Cortex of kidney (tissue), 1 donor: ENCODE measurements around the gene LECT2.

Experiments used
- DNase-seq: peaks from one replicate; lab custom pipeline; 2025; lab: John Stamatoyannopoulos, UW

The LECT2 gene

DNA sequence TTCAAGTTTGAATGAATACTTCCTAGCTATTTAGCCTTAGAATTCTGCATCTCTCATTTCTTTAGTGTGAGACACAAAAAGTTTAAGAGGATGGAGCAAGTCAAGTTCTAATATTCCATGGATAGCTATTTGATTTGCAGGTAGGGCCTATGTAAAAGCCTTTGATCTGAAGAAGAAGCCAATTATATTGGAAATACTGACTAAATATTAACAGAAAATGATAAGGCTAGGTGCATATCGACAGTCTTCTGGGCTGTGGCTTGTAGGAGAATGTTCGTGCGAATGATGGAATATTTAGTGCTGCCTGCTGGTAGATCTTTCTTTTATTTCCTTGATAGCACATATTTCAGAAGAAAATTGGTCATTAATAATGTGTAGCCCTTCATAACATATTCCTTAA lies at the start of gene LECT2:
LECT2 (minus strand) TSS at position 85 of the 400 bp plus-strand sequence. CDS start 150 bp downstream, outside the sequence.
- no peak for DNase-seq

DNA sequence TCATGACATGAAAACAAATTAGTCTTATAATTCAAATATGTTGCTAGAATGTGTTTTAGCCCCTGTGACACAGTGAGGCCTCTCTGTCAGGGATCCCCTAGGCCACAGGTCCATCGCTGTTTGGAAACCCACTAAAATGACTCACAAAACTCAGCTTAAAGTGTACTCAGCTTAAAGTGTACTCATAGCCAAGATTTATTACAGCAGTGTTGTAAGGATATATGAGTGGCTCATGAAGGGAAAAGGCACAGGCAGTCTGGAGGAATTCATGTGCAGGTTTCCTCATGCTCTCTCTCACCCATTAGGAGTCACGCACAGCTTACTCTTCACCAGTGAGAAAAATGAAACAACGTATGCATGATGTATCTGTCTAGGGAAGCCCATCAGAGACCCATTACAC lies 49.7 kb upstream of the LECT2 start:
- DNase-seq: no peak

DNA sequence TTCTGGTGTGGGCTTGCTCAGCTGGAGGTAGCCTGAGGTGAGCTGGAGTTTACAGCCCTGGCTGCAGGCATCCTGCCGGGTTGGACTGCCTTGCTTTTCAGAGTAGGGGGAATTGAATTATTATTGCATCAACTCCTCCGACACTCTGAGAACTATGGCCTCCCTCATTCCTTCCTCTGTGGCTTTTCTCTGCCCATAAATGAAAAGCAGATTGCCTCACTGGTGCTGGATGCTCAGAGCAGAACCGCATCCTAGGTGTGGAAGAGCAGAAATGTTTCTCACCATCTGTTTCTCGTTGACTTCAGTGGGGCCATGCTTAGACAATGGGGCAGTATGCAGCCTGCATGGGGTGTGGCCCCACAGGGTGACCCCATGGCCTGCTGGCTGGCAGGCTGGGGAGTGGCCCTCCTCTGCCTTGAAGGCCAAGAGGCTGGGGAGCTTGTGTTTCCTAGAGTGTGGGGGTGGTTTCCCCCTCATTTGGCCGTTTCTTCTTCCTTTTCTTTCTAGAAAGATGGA lies 46.7 kb upstream of the LECT2 start:
- DNase-seq: no peak

DNA sequence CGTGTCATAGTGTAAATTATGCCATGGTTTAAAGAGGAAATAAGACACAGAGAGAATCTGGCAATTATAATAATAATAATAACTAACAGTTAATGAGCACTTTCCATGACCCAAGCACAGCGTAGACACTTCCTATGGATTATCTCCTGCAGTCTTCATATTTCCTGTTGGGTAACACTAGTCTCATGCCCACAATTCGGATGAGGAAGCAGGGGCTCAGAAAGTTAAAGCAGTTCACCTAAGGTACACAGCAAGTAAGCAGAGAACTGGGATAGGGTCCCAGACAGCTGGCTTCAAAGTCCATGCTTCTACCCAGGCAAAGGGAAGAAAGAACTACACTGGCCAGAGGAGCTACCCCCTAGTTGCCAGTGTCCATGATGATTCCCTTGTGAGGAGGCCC lies 46.1 kb upstream of the LECT2 start:
- no peak for DNase-seq

DNA sequence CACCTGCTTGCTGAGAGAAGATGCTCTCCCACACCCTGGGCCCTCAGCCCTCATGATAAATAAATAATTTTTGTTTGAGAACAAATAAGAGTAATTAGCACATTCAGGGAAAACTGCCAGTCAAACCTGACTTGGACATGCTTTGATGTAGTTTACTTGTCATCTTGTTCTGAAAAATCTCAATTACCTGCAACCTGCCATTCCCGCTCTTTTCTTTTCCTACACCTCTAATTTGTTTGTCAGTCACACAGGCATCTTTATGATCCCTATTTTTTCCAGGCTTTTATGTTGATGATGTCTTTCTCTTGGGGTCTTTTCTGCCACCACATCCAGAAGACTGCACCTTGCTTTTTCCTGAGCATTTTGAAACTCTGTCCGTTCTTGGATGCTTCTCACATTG lies 45.4 kb upstream of the LECT2 start:
- DNase-seq: no peak

DNA sequence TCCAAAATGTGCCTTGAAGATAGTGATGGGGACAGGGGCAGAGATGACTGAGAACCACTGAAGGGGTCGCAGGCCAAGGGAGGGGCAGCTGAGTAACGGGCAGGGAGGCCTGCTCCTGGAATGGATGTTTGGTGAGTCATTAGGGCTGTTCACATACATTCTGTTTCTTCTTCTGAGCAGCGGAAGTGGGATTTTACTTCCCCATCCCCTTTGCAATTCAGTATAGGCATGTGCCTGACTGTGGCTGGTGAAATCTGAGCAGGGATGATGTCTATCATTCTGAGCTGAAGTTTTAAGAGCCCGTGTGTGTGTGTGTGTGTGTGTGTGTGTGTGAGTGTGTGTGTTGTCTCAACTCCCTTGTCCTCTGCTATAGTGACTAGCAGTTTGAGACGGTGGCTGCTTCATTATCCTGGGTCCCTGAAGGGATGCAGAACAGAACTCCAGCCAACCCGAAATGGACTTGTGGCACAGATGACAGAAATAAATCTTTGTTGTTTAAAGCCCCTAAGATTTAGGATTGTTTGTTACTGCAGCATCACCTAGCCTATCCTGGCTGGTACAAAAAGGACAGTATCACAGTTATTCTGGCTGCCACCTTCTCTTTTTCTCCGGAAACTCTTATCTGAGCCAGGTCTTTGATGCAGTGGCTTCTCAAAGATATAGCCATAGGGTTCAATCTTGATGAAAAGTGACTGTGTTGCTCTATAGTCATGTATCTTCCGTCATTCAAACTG lies 44.8 kb upstream of the LECT2 start:
- DNase-seq: no peak

DNA sequence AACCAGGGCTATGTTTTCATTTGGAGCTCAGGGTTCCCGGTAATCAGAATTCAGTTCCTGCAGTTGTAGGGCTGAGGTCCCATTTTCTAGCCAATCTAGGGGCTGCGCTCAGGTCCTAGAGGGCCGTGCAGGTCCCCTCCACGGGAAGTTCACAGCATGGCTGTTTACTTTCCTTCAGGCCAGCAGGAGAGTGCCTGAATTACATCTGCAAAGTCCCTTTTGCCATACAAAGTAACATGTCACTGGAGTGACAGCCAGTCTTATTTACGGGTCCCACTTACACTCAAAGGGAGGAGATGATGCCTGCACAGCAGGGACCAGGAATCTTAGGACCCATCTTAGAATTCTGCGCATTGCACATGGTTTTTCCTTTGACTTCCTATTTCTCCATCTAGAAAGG lies 44.1 kb upstream of the LECT2 start:
- DNase-seq: no peak

DNA sequence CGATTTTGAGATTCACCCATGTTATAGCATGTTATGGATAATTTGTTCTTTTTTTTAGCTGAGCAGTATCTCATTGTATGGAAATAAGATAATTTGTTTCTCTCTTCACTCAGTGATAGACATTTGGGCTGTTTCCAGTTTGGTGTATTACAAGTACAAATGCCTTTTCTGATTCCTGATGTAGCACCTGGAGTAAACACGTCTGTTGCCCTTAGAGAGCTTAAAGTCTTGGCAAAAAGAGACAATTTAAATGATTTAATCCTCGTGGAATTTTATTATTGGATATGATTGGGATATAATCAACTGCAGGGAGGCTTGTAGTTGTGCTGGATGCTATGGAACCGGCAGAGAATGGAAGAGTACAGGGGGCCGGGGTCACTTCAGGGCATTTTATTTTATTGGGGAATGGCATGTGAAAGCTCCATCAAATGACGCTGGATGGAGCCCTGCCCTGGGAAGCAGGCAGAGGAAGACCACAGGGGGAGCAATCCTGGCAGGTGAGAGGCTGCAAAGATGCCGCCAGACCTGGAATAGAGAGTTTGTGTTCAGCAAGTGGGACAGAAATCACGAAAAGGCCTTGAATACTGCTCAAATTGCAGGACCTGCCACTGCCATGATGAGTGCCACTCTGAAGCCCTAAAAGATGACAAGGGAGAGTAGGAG lies 43.0 kb upstream of the LECT2 start:
- no peak for DNase-seq

DNA sequence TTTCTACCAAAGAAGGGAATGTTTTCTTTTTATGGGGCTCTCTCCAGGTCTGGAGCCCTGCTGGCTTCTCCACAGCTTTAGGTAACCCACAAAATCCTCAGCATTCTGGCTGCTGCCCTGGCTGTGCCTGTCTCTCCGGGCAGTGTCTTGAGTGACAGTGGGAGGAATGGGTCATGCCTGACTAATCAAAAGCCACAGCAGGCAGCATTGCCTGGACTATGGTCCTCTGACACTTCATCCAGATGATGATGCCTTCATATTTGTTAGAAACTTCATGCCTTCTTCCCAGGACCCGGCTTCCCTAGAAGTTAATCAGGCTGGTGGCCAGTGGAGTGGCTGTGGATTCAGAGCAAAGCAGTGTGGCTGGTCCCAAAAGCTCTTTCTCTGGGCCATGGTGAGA lies 41.8 kb upstream of the LECT2 start:
- no peak for DNase-seq

DNA sequence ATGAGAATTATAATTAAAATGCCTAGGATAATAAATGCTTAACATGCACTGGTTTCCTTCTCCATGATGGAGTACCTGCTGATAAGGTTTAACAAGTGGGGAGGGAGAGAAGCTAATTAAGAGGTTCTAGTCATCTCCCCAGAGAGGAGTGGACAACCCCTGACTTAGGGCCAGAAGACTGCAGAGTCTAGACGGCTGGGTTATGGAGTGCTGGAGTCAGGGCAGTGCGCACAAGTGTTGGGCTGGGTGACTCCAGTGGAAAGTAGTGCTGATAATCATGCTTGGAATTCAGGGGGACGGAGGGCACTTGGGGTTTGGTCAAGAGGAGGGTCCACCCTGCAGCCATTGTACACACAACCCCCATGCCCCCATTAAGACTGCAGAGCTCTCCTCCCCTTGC lies 41.2 kb upstream of the LECT2 start:
- DNase-seq: no peak

DNA sequence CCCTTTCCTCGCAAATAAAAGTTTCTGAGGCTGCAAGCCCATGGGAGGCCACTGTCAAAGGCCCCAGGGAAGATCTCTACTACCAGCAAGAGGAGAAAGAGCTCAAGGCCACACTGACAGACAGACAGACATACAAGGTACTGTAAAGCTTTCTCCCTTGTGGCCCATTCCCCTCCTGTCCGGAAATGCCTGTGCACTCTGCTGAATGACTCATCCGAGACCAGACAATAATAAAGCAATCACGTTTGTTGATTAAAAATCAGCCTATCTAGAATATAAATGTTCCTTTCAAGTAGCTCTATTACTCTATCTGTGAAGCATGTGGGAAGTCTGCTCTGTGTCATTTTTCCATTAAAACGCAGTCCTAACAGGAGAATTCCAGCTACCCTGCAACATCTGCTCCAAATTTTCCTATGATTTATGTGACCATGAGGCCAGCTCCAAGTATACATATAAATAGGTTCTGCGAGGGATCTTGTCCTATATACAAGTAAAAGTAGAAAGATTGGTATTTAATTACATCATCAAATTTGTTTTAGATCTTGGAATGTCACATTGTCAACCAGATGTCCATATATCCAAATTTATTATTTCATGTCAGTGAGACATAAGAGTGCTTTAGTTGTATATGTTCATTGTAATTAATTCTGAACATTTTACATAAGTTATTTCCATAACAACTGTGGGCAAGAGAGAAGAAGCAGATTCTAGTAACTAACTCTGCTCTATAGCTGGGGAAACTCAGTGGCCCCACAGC lies 39.3 kb upstream of the LECT2 start:
- DNase-seq: no peak

DNA sequence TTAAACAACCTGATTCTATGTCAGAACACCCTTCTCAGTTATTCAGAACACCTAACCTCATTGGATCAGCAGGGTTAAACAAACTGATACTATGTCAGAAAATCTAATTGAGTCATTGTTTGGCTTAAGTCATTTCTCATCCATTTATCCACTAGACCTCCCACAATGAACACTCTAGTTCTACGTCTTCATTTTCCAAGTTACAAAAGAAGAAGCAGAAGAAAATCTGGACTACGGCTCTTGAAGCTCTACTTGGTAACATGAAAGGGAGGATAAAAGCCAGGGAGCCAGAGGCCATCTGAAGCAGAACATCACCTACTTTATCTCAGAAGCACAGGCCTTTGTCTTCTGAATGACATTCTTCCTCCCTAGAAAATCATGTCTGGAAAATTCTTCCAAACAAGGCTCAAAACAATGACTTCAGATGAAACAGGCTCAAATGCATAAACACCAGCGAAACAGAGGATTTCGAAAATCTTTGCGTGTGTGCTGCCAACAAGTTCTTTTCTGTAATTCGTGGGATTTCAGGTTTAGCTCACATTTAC lies 38.6 kb upstream of the LECT2 start:
- no peak for DNase-seq

DNA sequence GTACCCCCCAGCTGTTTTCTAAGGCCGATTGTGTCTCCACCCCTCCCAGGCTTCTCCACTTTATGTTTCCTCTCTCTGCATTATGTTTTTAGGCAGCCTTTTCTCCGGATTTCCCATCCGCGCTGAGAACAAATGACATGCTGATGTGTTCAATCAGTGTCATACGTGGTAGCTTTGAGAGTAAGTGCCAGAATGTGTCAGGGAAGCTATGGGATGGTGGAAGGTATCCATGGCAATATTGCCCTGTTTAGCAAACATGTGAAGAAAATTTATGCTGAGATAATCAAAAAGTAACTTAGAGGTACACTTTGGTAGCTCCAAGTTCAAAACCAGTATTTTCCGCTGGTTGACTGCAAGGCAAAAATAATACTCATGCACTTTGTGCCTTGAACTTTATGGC lies 36.6 kb upstream of the LECT2 start:
- no peak for DNase-seq

DNA sequence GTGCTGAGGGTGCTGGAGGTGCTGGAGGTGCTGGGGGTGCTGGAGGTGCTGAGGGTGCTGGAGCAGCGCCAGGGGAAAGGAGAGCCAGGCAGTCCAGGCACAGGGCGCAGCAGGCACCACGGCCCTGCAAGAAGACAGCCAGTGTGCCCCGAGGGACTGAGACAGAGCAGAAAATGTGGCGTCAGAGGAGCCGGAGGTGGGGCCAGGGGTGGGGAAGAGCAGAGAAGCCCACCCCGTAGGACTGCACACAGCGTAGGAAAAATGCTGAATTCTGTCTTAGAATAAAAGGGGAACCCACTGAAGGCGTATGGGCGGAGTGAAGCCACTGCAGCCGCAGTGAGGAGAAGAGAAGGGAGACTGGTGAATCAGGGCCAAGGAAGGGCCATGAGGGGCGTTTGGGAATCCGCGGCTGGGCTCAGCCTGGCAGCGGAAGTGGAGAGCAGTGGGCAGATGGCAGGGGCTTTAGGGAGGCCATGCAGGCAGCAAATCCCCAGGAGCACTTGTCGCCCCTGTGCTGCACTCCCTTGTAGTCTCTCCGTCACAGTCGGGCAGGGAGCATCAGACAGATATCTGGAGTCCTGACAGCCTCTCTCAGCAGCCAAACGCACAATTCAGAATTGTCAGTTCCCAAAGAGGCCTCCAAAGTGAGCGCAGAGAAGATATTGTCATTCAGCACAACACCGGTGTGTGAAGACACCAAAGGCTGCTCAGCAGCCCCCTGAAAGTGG lies 35.9 kb upstream of the LECT2 start:
- no peak for DNase-seq

DNA sequence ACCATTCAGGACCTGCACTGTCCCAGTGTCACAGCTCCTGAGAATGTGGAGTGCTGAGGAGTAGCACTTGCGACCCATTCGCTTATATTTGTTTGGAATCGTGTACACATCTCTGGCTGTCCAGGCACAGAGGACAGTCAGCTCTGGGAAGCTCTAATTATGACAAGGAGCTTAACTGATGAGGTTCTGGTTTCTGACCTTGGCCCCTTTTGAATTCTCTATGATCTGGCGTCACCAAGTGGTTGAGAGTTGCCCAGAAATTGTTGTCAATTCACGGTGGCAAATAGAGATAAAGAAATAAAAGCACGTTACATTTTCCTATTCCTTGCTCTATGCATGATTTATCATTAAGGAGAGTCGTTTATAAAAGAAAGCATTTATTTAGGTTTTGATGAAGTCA lies 34.9 kb upstream of the LECT2 start:
- DNase-seq: no peak

DNA sequence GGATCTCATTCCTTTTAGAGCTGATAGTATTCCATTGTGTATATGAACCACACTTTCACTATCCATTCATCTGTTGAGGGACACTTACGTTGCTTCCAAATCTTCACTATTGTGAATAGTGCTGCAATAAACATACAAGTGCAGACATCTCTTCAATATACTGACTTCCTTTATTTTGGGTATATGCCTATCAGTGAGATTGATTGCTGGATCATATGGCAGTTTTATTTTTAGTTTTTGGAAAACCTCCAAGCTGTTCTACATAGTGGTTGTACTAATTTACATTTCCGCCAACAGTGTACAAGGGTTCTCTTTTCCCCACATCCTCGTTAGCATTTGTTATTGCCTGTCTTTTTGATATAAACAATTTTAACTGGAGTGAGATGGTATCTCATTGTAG lies 33.8 kb upstream of the LECT2 start:
- no peak for DNase-seq

DNA sequence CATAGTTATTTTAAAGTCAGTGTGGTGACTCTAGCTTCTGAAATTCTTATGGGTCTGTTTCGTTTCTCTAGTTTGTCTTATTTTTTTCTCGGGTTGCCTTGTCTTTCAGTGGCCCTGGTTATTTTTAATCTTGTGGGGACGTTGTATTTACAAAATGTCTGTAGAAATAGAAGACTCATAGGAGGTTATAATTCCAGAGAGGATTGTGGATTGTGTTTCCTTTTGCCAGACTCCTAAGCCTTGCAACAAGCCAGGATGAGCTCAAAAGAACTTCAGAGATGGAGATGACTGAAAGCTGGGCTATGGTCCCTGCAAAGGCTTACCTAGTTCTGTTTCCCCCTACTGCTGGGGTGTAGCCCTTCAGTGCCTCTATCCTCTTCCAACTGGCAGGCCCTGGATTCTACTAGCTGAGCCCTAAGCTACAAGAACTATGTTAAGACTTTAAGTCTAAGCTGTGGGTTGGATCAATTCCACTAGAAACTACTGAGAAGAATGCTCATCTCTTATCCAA lies 32.2 kb upstream of the LECT2 start:
- DNase-seq: no peak

DNA sequence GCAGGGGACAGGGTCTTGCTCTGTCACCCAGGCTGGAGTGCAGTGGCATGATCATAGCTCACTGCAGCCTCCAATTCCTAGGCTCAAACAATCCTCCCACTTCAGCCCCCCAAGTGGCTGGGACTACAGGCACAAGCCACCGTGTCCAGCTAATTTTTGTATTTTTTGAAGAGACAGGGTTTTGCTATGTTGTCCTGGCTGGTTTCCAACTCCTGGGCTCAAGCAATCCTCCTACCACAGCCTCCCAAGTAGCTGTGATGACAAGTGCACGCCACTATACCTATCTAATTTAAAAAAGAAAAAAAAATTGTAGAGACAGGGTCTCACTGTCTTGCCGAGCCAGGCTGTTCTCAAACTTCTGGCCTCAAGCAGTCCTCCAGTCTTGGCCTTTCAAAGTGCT lies 31.6 kb upstream of the LECT2 start:
- DNase-seq: no peak

DNA sequence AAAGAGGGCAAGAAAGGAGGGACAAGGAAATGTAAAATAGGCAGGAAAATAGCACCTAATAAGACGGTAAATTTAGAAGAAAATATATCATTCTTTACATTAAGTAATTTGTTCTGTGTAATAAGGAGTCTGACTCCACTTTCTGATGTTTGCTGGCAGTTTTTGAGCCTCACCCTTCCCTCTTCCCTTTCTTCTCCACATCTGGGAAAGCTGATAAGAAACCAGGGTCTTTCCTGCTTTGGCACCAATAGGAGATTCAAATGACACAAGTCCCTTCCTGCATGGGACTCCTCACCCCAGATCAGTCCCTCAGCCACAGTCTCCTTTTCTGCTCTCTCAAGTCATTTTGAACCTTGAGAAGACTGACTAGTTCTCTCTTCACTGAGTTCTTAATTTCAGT lies 31.2 kb upstream of the LECT2 start:
- DNase-seq: no peak

DNA sequence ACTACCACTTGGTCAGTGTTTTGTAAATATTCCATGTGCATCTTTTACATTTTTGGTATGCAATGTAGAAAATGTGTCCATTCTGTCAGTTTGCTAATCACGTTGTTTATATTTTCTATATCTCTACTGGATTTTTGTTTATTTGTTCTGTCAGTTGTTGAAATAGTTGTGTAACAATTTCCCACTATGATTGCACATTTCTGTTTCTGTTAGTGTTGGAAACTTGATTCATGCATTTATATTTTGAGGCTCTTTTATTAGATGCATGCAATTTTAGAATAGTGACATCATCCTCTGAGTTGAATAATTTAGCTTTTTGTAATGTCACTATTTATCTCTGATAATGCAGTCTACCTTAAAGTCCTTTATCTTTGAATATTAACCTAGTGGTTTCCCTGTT lies 25.8 kb upstream of the LECT2 start:
- DNase-seq: no peak

DNA sequence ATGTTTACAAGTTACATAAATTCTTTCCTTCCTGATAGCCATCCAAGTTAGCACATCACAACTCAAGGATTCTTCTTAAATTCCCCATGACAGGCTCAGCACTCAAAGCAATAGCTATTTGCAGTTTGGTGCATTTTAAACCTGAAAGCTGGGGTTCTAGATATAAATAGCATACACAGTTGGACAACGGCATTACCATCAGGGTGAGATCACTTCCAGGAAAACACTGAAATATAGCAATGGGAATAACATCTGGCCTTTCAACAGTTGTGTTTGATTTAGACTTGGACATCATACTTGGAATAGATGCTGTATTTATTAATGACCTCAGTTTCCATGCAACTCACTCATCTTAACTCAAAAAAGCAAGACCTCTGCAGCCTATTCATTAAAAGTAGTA lies 24.7 kb upstream of the LECT2 start:
- no peak for DNase-seq

DNA sequence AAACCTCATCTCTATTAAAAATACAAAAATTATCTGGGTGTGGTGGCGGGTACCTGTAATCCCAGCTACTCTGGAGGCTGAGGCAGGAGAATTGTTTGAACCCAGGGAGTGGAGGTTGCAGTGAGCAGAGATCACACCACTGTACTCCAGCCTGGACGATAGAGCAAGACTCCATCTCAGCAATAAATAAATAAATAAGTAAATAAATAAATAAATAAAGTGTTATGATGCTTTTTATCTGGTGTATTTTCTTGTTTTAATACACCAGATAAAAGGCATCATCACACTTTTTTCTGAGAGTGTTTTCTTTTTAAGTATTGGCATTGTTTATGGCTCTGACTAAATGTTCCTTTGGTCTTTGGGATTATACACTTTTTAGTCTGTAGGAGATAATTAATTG lies 24.2 kb upstream of the LECT2 start:
- DNase-seq: no peak
